ENCODE results near the gene LRRC8B.

LRRC8B gene

DNA sequence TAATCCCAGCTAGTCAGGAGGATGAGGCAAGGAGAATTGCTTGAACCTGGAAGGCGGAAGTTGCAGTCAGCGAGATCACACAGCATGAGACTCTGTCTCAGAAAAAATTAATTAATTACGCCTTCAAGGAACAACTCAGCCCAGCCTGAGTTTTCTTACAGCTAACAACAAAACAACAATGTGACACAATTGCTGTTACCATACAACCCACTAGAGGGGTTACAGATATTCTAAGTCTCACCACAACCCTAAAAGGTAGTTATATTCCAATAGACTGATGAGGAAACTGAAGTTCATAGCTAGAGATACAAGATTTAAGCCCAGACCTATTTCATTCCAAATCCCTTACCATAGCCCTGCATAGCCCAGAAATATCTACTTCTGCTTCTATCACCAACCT, 105.4 kb downstream of the LRRC8B start:
- no peaks in the 10 kb centered on the region for H4K20me1 ChIP-seq (ENCODE audit: insufficient read depth, low read length)
- no peak overlapping the region for H3K4me2 ChIP-seq (ENCODE audit: low read length)
- H3K9me3 ChIP-seq (ENCODE audit: insufficient read depth, low read length), result no peaks in the 10 kb centered on the region
- H3K9ac ChIP-seq (ENCODE audit: low read length), result no peak overlapping the region
- H3K36me3 ChIP-seq (replicated peaks; ENCODE audit: low read depth, low read length), result no peaks in the 10 kb centered on the region
- no peaks in the 10 kb centered on the region for H3K79me2 ChIP-seq (ENCODE audit: low read length)
- H3K4me1 ChIP-seq (ENCODE audit: low read length), result peaks cover 10% of the 10 kb centered on the region
- no peak for TF ChIP-seq EZH2phosphoT487 (IDR thresholded peaks at IDR 0.05; ENCODE audit: low read depth)
- TF ChIP-seq CTCF (IDR thresholded peaks at IDR 0.05; ENCODE audit: low read depth, low read length), result 0 out of 2 replicates have a peak, but pooled peaks have one; percentile 6
- no peak overlapping the region for H3K27ac ChIP-seq (ENCODE audit: low read length)
- no peak overlapping the region for H2AFZ ChIP-seq (ENCODE audit: low read depth, low read length)
- H3K27me3 ChIP-seq (ENCODE audit: low read depth, low read length), result peaks cover 34% of the 10 kb centered on the region
- H3K4me3 ChIP-seq (ENCODE audit: low read length), result no peak overlapping the region

DNA sequence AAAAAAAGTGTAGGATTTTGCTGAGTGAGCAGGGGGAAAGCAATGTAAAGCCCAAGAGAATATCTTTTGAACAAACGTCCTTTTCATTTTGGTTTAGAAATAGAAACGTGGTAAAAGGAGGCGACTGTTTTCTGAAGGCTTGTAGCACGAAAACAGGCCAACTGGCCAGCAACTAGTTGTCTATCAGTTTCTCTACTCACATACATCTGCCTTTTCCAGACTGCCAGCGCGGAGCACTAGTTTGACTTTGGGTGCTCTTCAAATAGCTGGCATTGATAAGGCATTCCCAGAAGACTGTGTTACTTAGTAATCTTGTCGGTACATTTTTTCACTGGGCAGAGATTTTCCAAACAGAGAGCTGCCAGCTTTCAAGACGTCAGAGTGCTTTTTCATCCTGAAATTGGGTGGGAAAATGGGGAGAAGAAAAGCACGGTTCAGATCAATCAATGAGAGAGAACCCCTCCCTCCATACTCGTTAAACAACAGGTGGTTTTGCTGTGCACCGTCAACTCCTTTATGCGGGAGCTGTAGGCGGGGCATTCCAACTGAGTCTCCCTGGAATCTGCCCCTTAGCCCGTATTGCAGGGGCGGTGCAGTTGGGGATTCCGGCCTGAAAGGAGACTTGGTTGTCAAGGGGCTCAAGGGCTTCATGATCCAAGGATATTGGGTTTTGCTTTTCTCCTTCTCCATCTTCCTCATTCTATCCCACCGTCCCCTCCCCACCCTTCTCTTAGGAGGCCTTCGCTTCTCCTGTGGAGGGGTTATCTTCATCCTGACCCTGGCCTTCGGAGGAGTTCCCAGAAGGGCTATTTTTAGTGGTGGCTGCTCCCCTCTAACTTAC, 107.4 kb downstream of the LRRC8B start:
- no peak overlapping the region for H3K27ac ChIP-seq (ENCODE audit: low read length)
- no peaks in the 10 kb centered on the region for H4K20me1 ChIP-seq (ENCODE audit: insufficient read depth, low read length)
- H3K4me2 ChIP-seq (ENCODE audit: low read length), result peak overlapping the region; percentile 99
- peak overlapping the region; percentile 69; the same call in 1 of the 2 replicates for H2AFZ ChIP-seq (ENCODE audit: low read depth, low read length)
- H3K4me1 ChIP-seq (ENCODE audit: low read length), result peaks cover 10% of the 10 kb centered on the region
- H3K4me3 ChIP-seq (ENCODE audit: low read length), result peak overlapping the region; percentile 98
- TF ChIP-seq EZH2phosphoT487 (IDR thresholded peaks at IDR 0.05; ENCODE audit: low read depth) (no peak), CTCF (IDR thresholded peaks at IDR 0.05; ENCODE audit: low read depth, low read length) (no peak)
- H3K9ac ChIP-seq (ENCODE audit: low read length), result peak overlapping the region; percentile 59
- no peaks in the 10 kb centered on the region for H3K9me3 ChIP-seq (ENCODE audit: insufficient read depth, low read length)
- no peaks in the 10 kb centered on the region for H3K79me2 ChIP-seq (ENCODE audit: low read length)
- no peaks in the 10 kb centered on the region for H3K36me3 ChIP-seq (replicated peaks; ENCODE audit: low read depth, low read length)
- H3K27me3 ChIP-seq (ENCODE audit: low read depth, low read length), result peaks cover 34% of the 10 kb centered on the region

DNA sequence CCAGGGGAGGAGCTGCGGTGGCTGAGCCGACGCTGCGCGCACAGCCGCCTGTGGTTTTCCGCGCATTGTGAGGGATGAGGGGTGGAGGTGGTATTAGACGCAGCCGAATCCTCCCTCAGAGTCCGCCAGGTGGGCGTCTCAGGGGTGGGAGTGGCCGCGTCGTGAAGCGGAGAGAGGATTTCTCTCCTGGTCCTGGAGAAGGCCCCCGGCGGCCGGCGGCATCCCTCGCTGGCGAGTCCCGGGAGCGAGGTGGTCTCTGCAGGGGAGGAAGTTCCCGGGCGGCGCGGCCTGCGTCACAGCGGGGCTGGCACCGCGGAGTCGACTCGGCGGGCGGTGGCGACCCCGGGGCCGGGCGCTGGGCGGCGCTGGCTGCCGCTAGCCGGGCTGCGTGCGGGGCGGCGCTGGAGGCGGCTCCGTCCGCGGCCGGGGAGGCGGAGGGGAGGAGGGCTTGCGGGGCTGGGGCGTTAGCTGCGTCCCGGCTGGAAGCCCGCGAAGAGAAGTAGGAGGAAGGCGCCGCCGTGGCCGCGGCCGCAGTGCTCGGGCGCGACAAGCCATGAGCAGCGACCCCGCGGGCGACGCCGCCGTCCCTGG, 108.1 kb downstream of the LRRC8B start, which contains the start of gene LRRC8C:
Gene LRRC8C, plus strand, starts transcription at position 464 of the 591 bp plus-strand sequence. CDS start 53,354 bp downstream, outside the sequence.
- Histone ChIP-seq H3K9ac (ENCODE audit: low read length) (peak within 1 kb of the TSS; percentile 78), H3K27me3 (ENCODE audit: low read depth, low read length) (peaks cover 34% of the 10 kb centered on the region), H3K4me3 (ENCODE audit: low read length) (peak within 1 kb of the TSS; percentile 98), H3K79me2 (ENCODE audit: low read length) (no peaks in the 10 kb centered on the region), H3K4me1 (ENCODE audit: low read length) (peaks cover 10% of the 10 kb centered on the region), H3K9me3 (ENCODE audit: insufficient read depth, low read length) (no peaks in the 10 kb centered on the region), H2AFZ (ENCODE audit: low read depth, low read length) (peak within 1 kb of the TSS; percentile 77), H3K4me2 (ENCODE audit: low read length) (peak within 1 kb of the TSS; percentile 100), H3K27ac (ENCODE audit: low read length) (no peak within 1 kb of the TSS), H3K36me3 (replicated peaks; ENCODE audit: low read depth, low read length) (no peaks in the 10 kb centered on the region), H4K20me1 (ENCODE audit: insufficient read depth, low read length) (no peaks in the 10 kb centered on the region)
- no peak for TF ChIP-seq EZH2phosphoT487 (IDR thresholded peaks at IDR 0.05; ENCODE audit: low read depth)
- no peak for TF ChIP-seq CTCF (IDR thresholded peaks at IDR 0.05; ENCODE audit: low read depth, low read length)

DNA sequence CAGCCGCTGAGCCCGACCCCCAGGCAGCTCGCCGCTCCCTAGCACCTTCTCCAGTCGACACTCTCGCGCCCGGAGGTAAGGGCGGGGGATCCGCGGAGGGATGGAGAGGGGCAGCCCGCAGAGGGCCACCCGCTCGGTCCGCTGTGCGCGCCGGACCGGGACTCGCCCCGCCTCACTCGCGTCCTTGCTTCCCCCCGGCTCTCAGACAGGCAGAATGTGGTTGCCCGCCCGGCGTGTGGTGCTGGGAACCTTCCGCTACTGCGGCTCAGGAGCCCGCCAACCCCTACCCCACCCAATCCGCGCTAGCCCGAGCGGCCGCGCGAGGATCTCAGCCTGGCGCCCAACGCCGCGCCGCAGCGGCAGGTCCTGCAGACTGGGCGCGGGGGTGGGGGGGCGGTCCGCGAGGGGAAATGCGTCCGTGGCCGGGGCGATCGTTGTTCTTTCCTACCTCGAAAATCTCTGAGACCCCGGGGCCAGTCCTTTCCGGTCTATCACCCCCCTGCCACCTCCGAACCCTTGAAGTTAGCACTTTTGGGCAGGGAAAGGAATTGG, 108.7 kb downstream of the LRRC8B start:
- Histone ChIP-seq H3K27me3 (ENCODE audit: low read depth, low read length) (peaks cover 34% of the 10 kb centered on the region), H4K20me1 (ENCODE audit: insufficient read depth, low read length) (no peaks in the 10 kb centered on the region), H3K4me2 (ENCODE audit: low read length) (peak overlapping the region; percentile 100), H3K79me2 (ENCODE audit: low read length) (no peaks in the 10 kb centered on the region), H3K27ac (ENCODE audit: low read length) (no peak overlapping the region), H3K9ac (ENCODE audit: low read length) (peak overlapping the region; percentile 78), H3K4me3 (ENCODE audit: low read length) (peak overlapping the region; percentile 98), H3K36me3 (replicated peaks; ENCODE audit: low read depth, low read length) (no peaks in the 10 kb centered on the region), H3K4me1 (ENCODE audit: low read length) (peaks cover 10% of the 10 kb centered on the region), H2AFZ (ENCODE audit: low read depth, low read length) (peak overlapping the region; percentile 77), H3K9me3 (ENCODE audit: insufficient read depth, low read length) (no peaks in the 10 kb centered on the region)
- TF ChIP-seq EZH2phosphoT487 (IDR thresholded peaks at IDR 0.05; ENCODE audit: low read depth), result no peak
- TF ChIP-seq CTCF (IDR thresholded peaks at IDR 0.05; ENCODE audit: low read depth, low read length), result no peak
